Pancreas (tissue), 10 donors: ENCODE measurements around the gene CEP97. TPM values are rescaled to one million over a fixed set of nuclear protein-coding genes. Genes with fewer than 3 reads are reported as not detected.

Experiments used
- ATAC-seq, 4 donors: fragments of 200-7000 bp; cut with Tn5 transposase; one replicate each; pipeline versions ENCODE4 v1.8.0 to v1.9.1; 2020; ENCODE audit warnings: mild to moderate bottlenecking in 4 of 4, moderate library complexity in 4 of 4
- DNase-seq, 6 donors: peaks; one replicate each; pipeline ENCODE4 v3.0.0-alpha.2; 2020
- FAIRE-seq: peaks from 2 replicates; lab custom pipeline; 2012; peaks lifted over from hg19 to GRCh38; lab: Jason Lieb, UNC
- H3K27ac ChIP-seq, 4 donors: fragments of 200-600 bp; sonication (generic); 1 replicate in 3 of 4; 2 replicates in 1 of 4; pipeline versions ENCODE4 v1.5.0 to v1.8.0; 2020
- H3K27me3 ChIP-seq, 4 donors: fragments of 200-600 bp; one replicate each; pipeline ENCODE4 v1.8.0; 2021
- H3K36me3 ChIP-seq, 3 donors: fragments of 200-600 bp; sonication (generic) in 1 of 3; one replicate each; pipeline versions ENCODE4 v1.5.0 to v1.8.0; 2020 to 2021
- H3K4me1 ChIP-seq, 3 donors: fragments of 200-600 bp; one replicate each; pipeline ENCODE4 v1.8.0; 2021
- H3K4me3 ChIP-seq, 4 donors: fragments of 200-600 bp; sonication (generic) in 2 of 4; one replicate each; pipeline versions ENCODE4 v1.5.0 to v1.8.0; 2020 to 2021
- H3K9me3 ChIP-seq, 4 donors: fragments of 200-600 bp; one replicate each; pipeline ENCODE4 v1.8.0; 2021
- CTCF ChIP-seq, 4 donors: fragments of 200-600 bp; sonication (generic) in 3 of 4; IDR thresholded peaks; one replicate each; pipeline versions ENCODE4 v1.5.0 to v1.8.0; 2021; ENCODE audit warnings: antibody characterized with exemption in 4 of 4
- WGBS, 2 donors: extraction: QIAGEN DNeasy Blood & Tissue Kit; methylation state at CpG; one replicate each; pipeline ENCODE4 v1.1.7; 2013; 5-methylcytosine and 5-hydroxymethylcytosine counted together
- intact Hi-C, 3 donors: fragments of 100-400 bp; cut with DNase I; formaldehyde crosslinking; loops; one replicate each; pipeline versions ENCODE4 v1.11.1 to v1.14.2; 2022
- polyA plus RNA-seq, 2 donors: library from polyadenylated mRNA; stranded (reverse); fragments of 200-250 nt; gene quantifications; one replicate each; pipeline ENCODE4 v1.2.3, GENCODE V29; 2013
- total RNA-seq, 6 donors: library from RNA; stranded (reverse); fragmentation: NEBNext Ultra II Directional in 4 of 6; extraction: Animal tissue kit (Norgen Biotek cat#: 25700) in 4 of 6; gene quantifications; one replicate each; pipeline versions ENCODE4 v1.2.1 to v1.2.4, GENCODE V29; 2021 to 2023
- donor health status: healthy with polysubstance abuse.
- donor health status: DM: no; HTN: no; CAD: no; lungs with moderate emphysema.
- donor health status: DM: no; HTN: no; CAD: no.
- donor health status: control.
- donor health status: control.
- donor health status: Bipolar disorder and iron deficiency.
- donor health status: DM: yes; HTN: yes; CAD: no.
- donor health status: DM: no; HTN: no; CAD: no.
- donor health status: DM: no; HTN: no; CAD: no.
- donor health status: DM: yes; HTN: yes; CAD: no.

CEP97 gene
- total and polyA plus RNA-seq, 8 donors = 0.76 to 4.6 (median 2.0) TPM

- H3K4me3 ChIP-seq = no peak overlapping the region
- ATAC-seq = no peak
- no peak overlapping the region for H3K27ac ChIP-seq
- H3K27me3 ChIP-seq = no peaks in the 10 kb centered on the region
- no peaks in the 10 kb centered on the region for H3K9me3 ChIP-seq
- FAIRE-seq = no peak
- TF ChIP-seq CTCF (IDR thresholded peaks at IDR 0.05) = no peak
- no peak for DNase-seq
- WGBS, 2 donors = 82% methylated on average over 2 of the region's 2 CpGs
- no peaks in the 10 kb centered on the region for H3K36me3 ChIP-seq
- peaks cover 4 to 24% (median 19%) of the 10 kb centered on the region in 3 donors for H3K4me1 ChIP-seq
- intact Hi-C loops = loop anchor here in 2 of 3 donors (5.0 kb wide), 1 partner anchor 410 kb away; no protein-coding TSS in a partner anchor
Observed at GRCh38 chr3:101811875-101812274, 87.5 kb downstream of the CEP97 start.

- H3K27ac ChIP-seq = no peak overlapping the region
- intact Hi-C loops = loop anchor here in 2 of 3 donors (5.0 kb wide), 1 partner anchor 409 kb away; no protein-coding TSS in a partner anchor
- H3K27me3 ChIP-seq = no peaks in the 10 kb centered on the region
- DNase-seq (no peak), FAIRE-seq (no peak), ATAC-seq (no peak)
- TF ChIP-seq CTCF (IDR thresholded peaks at IDR 0.05) = no peak
- no peaks in the 10 kb centered on the region for H3K36me3 ChIP-seq
- H3K4me1 ChIP-seq = peaks cover 4 to 24% (median 19%) of the 10 kb centered on the region in 3 donors
- no peak overlapping the region for H3K4me3 ChIP-seq
- no peaks in the 10 kb centered on the region for H3K9me3 ChIP-seq
Observed at GRCh38 chr3:101812895-101813294, 88.5 kb downstream of the CEP97 start.

GRCh38 chr3:101813817-101814440 is 89.5 kb downstream of the CEP97 start:
- no peak for DNase-seq
- no peaks in the 10 kb centered on the region for H3K36me3 ChIP-seq
- TF ChIP-seq CTCF (IDR thresholded peaks at IDR 0.05) = peak in 3 of 4 donors; percentile 16 to 46 (median 42)
- peak; percentile 63 to 75 (median 69) for ATAC-seq
- H3K9me3 ChIP-seq = no peaks in the 10 kb centered on the region
- intact Hi-C loops = loop anchor here in 2 of 3 donors (5.0 kb wide), 1 partner anchor 408 kb away; no protein-coding TSS in a partner anchor
- 11 to 12% methylated on average over 7 of the region's 7 CpGs for WGBS, 2 donors
- H3K27ac ChIP-seq = peak overlapping the region in 3 of 4 donors; percentile 1 to 53 (median 53)
- H3K4me1 ChIP-seq = peaks cover 4 to 24% (median 19%) of the 10 kb centered on the region in 3 donors
- peak; percentile 98 for FAIRE-seq
- H3K27me3 ChIP-seq = no peaks in the 10 kb centered on the region
- no peak overlapping the region for H3K4me3 ChIP-seq

GRCh38 chr3:101814835-101815234 is 90.4 kb downstream of the CEP97 start:
- intact Hi-C loops = loop anchor here in 2 of 3 donors (5.0 kb wide), 1 partner anchor 407 kb away; no protein-coding TSS in a partner anchor
- WGBS, 2 donors = 30 to 31% methylated on average over 3 of the region's 3 CpGs
- Histone ChIP-seq H3K27ac (peak overlapping the region in 2 of 4 donors; percentile 53), H3K27me3 (no peaks in the 10 kb centered on the region), H3K4me1 (peaks cover 4 to 19% (median 11%) of the 10 kb centered on the region in 3 donors), H3K9me3 (no peaks in the 10 kb centered on the region), H3K4me3 (no peak overlapping the region), H3K36me3 (no peaks in the 10 kb centered on the region)
- ATAC-seq = peak; percentile 79 to 86 (median 84)
- no peak for TF ChIP-seq CTCF (IDR thresholded peaks at IDR 0.05)
- no peak for FAIRE-seq
- DNase-seq = no peak
